H1 (cell line): ENCODE data around the gene VNN1. TPM values are rescaled to one million over a fixed set of nuclear protein-coding genes. Genes with fewer than 3 reads are reported as not detected.

Source experiments
- CTCF ChIA-PET: fragments of 300-600 bp; sonication (Branson Sonifier 250); formaldehyde crosslinking; loops from one replicate; lab custom pipeline; 2021; ENCODE audit not compliant: partially characterized antibody; lab: Charles Lee
- POLR2A ChIA-PET: fragments of 300-600 bp; sonication (Branson Sonifier 250); formaldehyde crosslinking; loops from one replicate; lab custom pipeline; 2021; ENCODE audit warnings: inconsistent platforms; ENCODE audit not compliant: partially characterized antibody; lab: Charles Lee
- DNase-seq, 2 experiments: peaks; one replicate each; pipeline versions ENCODE4 v3.0.0 to v3.0.0-alpha.2; 2010 to 2022; ENCODE audit warnings: low spot score in 2 of 2, low read depth in 1 of 2, mixed read lengths in 1 of 2
- FAIRE-seq: peaks from 2 replicates; lab custom pipeline; 2011; peaks lifted over from hg19 to GRCh38; lab: Jason Lieb, UNC
- H2AFZ ChIP-seq: 2 replicates; pipeline ENCODE4 v1.8.1; 2012; ENCODE audit warnings: low read length, inconsistent platforms
- H2AK5ac ChIP-seq: 2 replicates; pipeline ENCODE4 v1.6.1; 2013; ENCODE audit warnings: low read depth, low read length
- H2BK120ac ChIP-seq: replicated peaks from 2 replicates; pipeline ENCODE3; 2013; ENCODE audit warnings: low read depth, low read length, inconsistent platforms
- H2BK12ac ChIP-seq: 2 replicates; pipeline ENCODE4 v1.6.1; 2013; ENCODE audit warnings: low read depth, low read length
- H2BK15ac ChIP-seq: 2 replicates; pipeline ENCODE4 v1.6.1; 2013; ENCODE audit warnings: low read length
- H2BK20ac ChIP-seq: 2 replicates; pipeline ENCODE4 v1.6.1; 2013; ENCODE audit warnings: low read length
- H2BK5ac ChIP-seq: 2 replicates; pipeline ENCODE4 v1.6.1; 2013; ENCODE audit warnings: low read depth, low read length
- H3K14ac ChIP-seq: 2 replicates; pipeline ENCODE4 v1.6.1; 2013; ENCODE audit warnings: inconsistent platforms; ENCODE audit not compliant: insufficient read length
- H3K18ac ChIP-seq: 2 replicates; pipeline ENCODE4 v1.6.1; 2013; ENCODE audit warnings: low read length; ENCODE audit errors: extremely low read depth
- H3K23ac ChIP-seq: 2 replicates; pipeline ENCODE4 v1.6.1; 2013; ENCODE audit warnings: inconsistent platforms; ENCODE audit not compliant: insufficient read length
- H3K23me2 ChIP-seq: 2 replicates; pipeline ENCODE4 v1.6.1; 2013; ENCODE audit warnings: low read depth, low read length
- H3K27ac ChIP-seq: 2 replicates; pipeline ENCODE4 v1.6.1; 2011; ENCODE audit warnings: low read depth, low read length, inconsistent platforms
- H3K27me3 ChIP-seq, 4 experiments: replicated peaks in 1 of 4; 1 replicate in 1 of 4; 2 replicates in 3 of 4; pipeline versions ENCODE4 v1.6.1 to v1.8.1; 2011 to 2013; ENCODE audit warnings: low read length in 3 of 4, mild to moderate bottlenecking in 3 of 4, inconsistent platforms in 2 of 4, mixed read lengths in 2 of 4, moderate library complexity in 1 of 4; ENCODE audit not compliant: control insufficient read depth in 3 of 4, insufficient read depth in 3 of 4; ENCODE audit errors: extremely low read depth in 1 of 4
- H3K36me3 ChIP-seq, 4 experiments: 2 replicates each; pipeline versions ENCODE4 v1.6.1 to v1.8.1; 2011 to 2013; ENCODE audit warnings: mild to moderate bottlenecking in 4 of 4, low read length in 3 of 4, moderate library complexity in 2 of 4, control low read depth in 1 of 4, inconsistent platforms in 1 of 4; ENCODE audit not compliant: insufficient read depth in 4 of 4, control insufficient read depth in 2 of 4
- H3K4ac ChIP-seq: replicated peaks from 2 replicates; pipeline ENCODE3; 2013; ENCODE audit warnings: low read length, low read depth, mixed read lengths, inconsistent platforms; ENCODE audit not compliant: insufficient read length
- H3K4me1 ChIP-seq, 4 experiments: replicated peaks in 1 of 4; 1 replicate in 1 of 4; 2 replicates in 3 of 4; pipeline versions ENCODE4 v1.6.1 to v1.8.1; 2011 to 2013; ENCODE audit warnings: low read length in 3 of 4, inconsistent platforms in 2 of 4, mixed read lengths in 1 of 4; ENCODE audit not compliant: insufficient read depth in 4 of 4, control insufficient read depth in 3 of 4
- H3K4me2 ChIP-seq, 2 experiments: 2 replicates each; pipeline versions ENCODE4 v1.6.1 to v1.8.1; 2011 to 2013; ENCODE audit warnings: low read depth in 2 of 2, low read length in 2 of 2, control low read depth in 1 of 2, inconsistent platforms in 1 of 2, mild to moderate bottlenecking in 1 of 2; ENCODE audit not compliant: insufficient read depth in 1 of 2
- H3K4me3 ChIP-seq, 4 experiments: fragments of 200-600, 300-600 bp in 1 of 4; sonication (generic), shearing (Covaris generic), sonication (Bioruptor Twin) in 1 of 4; 2 replicates each; pipeline versions ENCODE4 v1.5.1 to v1.8.1; 2011 to 2016; ENCODE audit warnings: low read length in 4 of 4, low read depth in 3 of 4, control low read depth in 2 of 4, inconsistent platforms in 2 of 4, mild to moderate bottlenecking in 2 of 4, mixed read lengths in 1 of 4, moderate library complexity in 1 of 4; ENCODE audit not compliant: insufficient read depth in 2 of 4; ENCODE audit errors: extremely low read depth in 1 of 4
- H3K56ac ChIP-seq: replicated peaks from 2 replicates; pipeline ENCODE3; 2013; ENCODE audit warnings: low read depth, mild to moderate bottlenecking, mixed read lengths, low read length, inconsistent platforms; ENCODE audit not compliant: insufficient read length
- H3K79me1 ChIP-seq: 2 replicates; pipeline ENCODE4 v1.6.1; 2013; ENCODE audit warnings: low read depth, low read length, control low read depth
- H3K79me2 ChIP-seq, 2 experiments: 2 replicates each; pipeline versions ENCODE4 v1.6.1 to v1.8.1; 2012 to 2013; ENCODE audit warnings: low read length in 2 of 2, mild to moderate bottlenecking in 2 of 2, inconsistent platforms in 1 of 2; ENCODE audit not compliant: insufficient read depth in 2 of 2, control insufficient read depth in 1 of 2
- H3K9ac ChIP-seq, 4 experiments: replicated peaks in 1 of 4; 1 replicate in 1 of 4; 2 replicates in 3 of 4; pipeline versions ENCODE4 v1.6.1 to v1.8.1; 2011 to 2013; ENCODE audit warnings: low read depth in 3 of 4, low read length in 3 of 4, control low read depth in 2 of 4, mild to moderate bottlenecking in 2 of 4, moderate library complexity in 2 of 4, inconsistent platforms in 1 of 4; ENCODE audit errors: extremely low read depth in 1 of 4
- H3K9me3 ChIP-seq, 2 experiments: 2 replicates each; pipeline versions ENCODE4 v1.6.1 to v1.8.1; 2012 to 2013; ENCODE audit warnings: mild to moderate bottlenecking in 2 of 2, moderate library complexity in 2 of 2, control low read depth in 1 of 2, inconsistent platforms in 1 of 2, low read depth in 1 of 2, low read length in 1 of 2, mixed read lengths in 1 of 2; ENCODE audit not compliant: insufficient read depth in 2 of 2
- H4K20me1 ChIP-seq, 2 experiments: replicated peaks in 1 of 2; 2 replicates each; pipeline versions ENCODE3 to v1.8.1; 2011 to 2013; ENCODE audit warnings: inconsistent platforms in 2 of 2, low read length in 2 of 2, mild to moderate bottlenecking in 1 of 2; ENCODE audit not compliant: insufficient read depth in 2 of 2, control insufficient read depth in 1 of 2
- H4K5ac ChIP-seq: 2 replicates; pipeline ENCODE4 v1.6.1; 2013; ENCODE audit warnings: low read length, low read depth, mixed read lengths, inconsistent platforms; ENCODE audit not compliant: insufficient read length
- H4K8ac ChIP-seq: 2 replicates; pipeline ENCODE4 v1.8.0; 2013; ENCODE audit warnings: mild to moderate bottlenecking, moderate library complexity, low read length, inconsistent platforms; ENCODE audit not compliant: insufficient read depth; ENCODE audit errors: extremely low read depth
- H4K91ac ChIP-seq: replicated peaks from 2 replicates; pipeline ENCODE3; 2013; ENCODE audit warnings: low read length, mixed read lengths, inconsistent platforms; ENCODE audit not compliant: insufficient read length
- BACH1 ChIP-seq: IDR thresholded peaks from 2 replicates; pipeline ENCODE4 v1.6.1; 2012; ENCODE audit warnings: low read length, improper control_type of control experiment
- CBX8 ChIP-seq: fragments of 300-800, 300-1000 bp; sonication (generic); IDR thresholded peaks from 2 replicates; pipeline ENCODE4 v1.7.1; 2016; ENCODE audit warnings: low read depth, low read length, borderline replicate concordance
- EGR1 ChIP-seq: IDR thresholded peaks from 2 replicates; pipeline ENCODE4 v1.6.1; 2011; ENCODE audit warnings: low read depth, low read length, borderline replicate concordance
- JUND ChIP-seq: IDR thresholded peaks from 2 replicates; pipeline ENCODE4 v1.6.1; 2011; ENCODE audit warnings: mild to moderate bottlenecking, improper control_type of control experiment, low read length
- KDM1A ChIP-seq: fragments of 200-600, 300-600 bp; sonication (generic); IDR thresholded peaks from 2 replicates; pipeline ENCODE4 v1.7.1; 2016; ENCODE audit warnings: mild to moderate bottlenecking, low read length, borderline replicate concordance
- MAFK ChIP-seq: IDR thresholded peaks from 2 replicates; pipeline ENCODE4 v1.6.1; 2012; ENCODE audit warnings: low read depth, mild to moderate bottlenecking, improper control_type of control experiment, low read length
- SAP30 ChIP-seq: fragments of 300-600 bp; sonication (generic); IDR thresholded peaks from 2 replicates; pipeline ENCODE4 v1.7.1; 2012; ENCODE audit warnings: low read length, moderate library complexity, mild to moderate bottlenecking, inconsistent platforms; ENCODE audit not compliant: insufficient read depth, insufficient replicate concordance
- SIX5 ChIP-seq: IDR thresholded peaks from 2 replicates; pipeline ENCODE4 v1.6.1; 2011; ENCODE audit warnings: mild to moderate bottlenecking, low read depth, low read length
- SP4 ChIP-seq: IDR thresholded peaks from 2 replicates; pipeline ENCODE4 v1.6.1; 2012; ENCODE audit warnings: low read length, inconsistent platforms
- SUZ12 ChIP-seq: fragments of 200-600 bp; sonication (generic); IDR thresholded peaks from 2 replicates; pipeline ENCODE4 v1.6.1; 2012; ENCODE audit warnings: mild to moderate bottlenecking, inconsistent platforms, low read length, moderate library complexity, mixed read lengths
- WGBS, 2 experiments: shearing (Covaris generic) in 1 of 2; methylation state at CpG; one replicate each; pipeline versions ENCODE4 v1.1.6 to v1.1.7; 2013 to 2015; ENCODE audit warnings: low lambda C conversion rate in 2 of 2, mixed read lengths in 2 of 2, inconsistent platforms in 1 of 2, low coverage in 1 of 2, missing lambda C conversion rate in 1 of 2; ENCODE audit not compliant: insufficient replicate concordance in 2 of 2, insufficient coverage in 1 of 2, insufficient read length in 1 of 2; ENCODE audit errors: extremely low coverage in 1 of 2, missing lambda C conversion rate in 1 of 2; 5-methylcytosine and 5-hydroxymethylcytosine counted together
- polyA plus RNA-seq, 7 experiments: library from polyadenylated mRNA; depleted of rRNA in 3 of 7; stranded (reverse) in 5 of 7; unstranded in 2 of 7; fragments of >200 nt in 5 of 7; fragments of 200-250 nt in 2 of 7; gene quantifications; 1 replicate in 5 of 7; 2 replicates in 1 of 7; 4 replicates in 1 of 7; pipeline versions ENCODE4 v1.2.1 to v1.2.3, GENCODE V29; 2011 to 2013; ENCODE audit warnings: missing spikeins in 2 of 7, mixed read lengths in 2 of 7
- total RNA-seq: library from RNA; stranded (reverse); fragmentation: NEBNext Ultra II Directional; extraction: Animal tissue kit (Norgen Biotek cat#: 25700); gene quantifications from 2 replicates; pipeline ENCODE4 v1.2.1, GENCODE V29; 2021
- TF ChIP-seq, protein P1 (sequence below), 3 experiments: IDR thresholded peaks; 1 replicate in 2 of 3; 2 replicates in 1 of 3; pipeline versions ENCODE4 v1.5.1 to v1.6.1; 2011; ENCODE audit warnings: low read length in 3 of 3, mild to moderate bottlenecking in 3 of 3, inconsistent platforms in 2 of 3, low read depth in 1 of 3, moderate library complexity in 1 of 3; ENCODE audit not compliant: insufficient read depth in 1 of 3; ENCODE audit errors: control extremely low read depth in 1 of 3

VNN1 gene
- total and polyA plus RNA-seq, 2 of the 8 experiments (the other 6 are each of a cell fraction or from before 2014, with no cell fraction given), result not detected

DNA sequence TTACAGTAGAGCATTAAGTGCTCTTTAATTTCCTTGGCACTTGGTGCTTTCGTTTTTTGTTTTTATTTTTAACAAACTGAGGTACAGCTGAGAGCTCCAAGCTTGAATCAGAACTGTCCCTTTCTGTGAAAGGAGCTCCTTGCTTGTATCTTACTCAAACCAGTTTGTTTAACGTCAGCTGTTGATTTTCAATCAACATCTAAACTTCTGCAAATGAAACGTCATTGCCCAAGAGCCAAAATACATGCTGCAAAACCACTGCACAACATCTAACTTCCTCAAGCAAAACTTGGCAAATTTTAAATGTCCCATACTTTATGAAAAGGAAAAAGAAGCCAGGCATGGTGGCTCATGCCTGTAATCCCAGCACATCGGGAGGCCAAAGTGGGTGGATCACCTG, 28.6 kb upstream of the VNN1 start:
- Histone ChIP-seq H3K36me3 (no peaks in the 10 kb centered on the region), H3K4me2 (no peak overlapping the region), H2AK5ac (no peak overlapping the region), H3K4me1 (no peaks in the 10 kb centered on the region), H2BK20ac (no peak overlapping the region), H3K23me2 (no peaks in the 10 kb centered on the region), H2BK120ac (no peak overlapping the region), H2AFZ (no peak overlapping the region), H4K8ac (no peak overlapping the region), H3K23ac (no peak overlapping the region), H3K4me3 (no peak overlapping the region), H3K9ac (no peak overlapping the region), H3K27ac (no peak overlapping the region), H2BK15ac (no peak overlapping the region), H3K18ac (no peak overlapping the region), H2BK5ac (no peak overlapping the region), H3K79me2 (no peaks in the 10 kb centered on the region), H4K91ac (no peak overlapping the region), H3K14ac (no peak overlapping the region), H4K20me1 (no peaks in the 10 kb centered on the region), H3K79me1 (no peaks in the 10 kb centered on the region), H3K27me3 (no peaks in the 10 kb centered on the region), H3K56ac (no peak overlapping the region), H2BK12ac (no peak overlapping the region), H4K5ac (no peak overlapping the region), H3K4ac (no peak overlapping the region), H3K9me3 (no peaks in the 10 kb centered on the region)
- FAIRE-seq (no peak), DNase-seq (no peak)
- ChIA-PET POLR2A (no interaction called here), CTCF (interaction anchor here (1.1 to 2.8 kb wide), 2 partner anchors 14 to 350 kb away, joined by 3 to 15 read pairs; no protein-coding TSS in a partner anchor)
- TF ChIP-seq SAP30 (no peak), EGR1 (no peak), SP4 (no peak), BACH1 (no peak), SUZ12 (no peak), JUND (no peak), CBX8 (no peak), SIX5 (no peak), KDM1A (no peak), MAFK (no peak)
- TF ChIP-seq, protein P1, sequence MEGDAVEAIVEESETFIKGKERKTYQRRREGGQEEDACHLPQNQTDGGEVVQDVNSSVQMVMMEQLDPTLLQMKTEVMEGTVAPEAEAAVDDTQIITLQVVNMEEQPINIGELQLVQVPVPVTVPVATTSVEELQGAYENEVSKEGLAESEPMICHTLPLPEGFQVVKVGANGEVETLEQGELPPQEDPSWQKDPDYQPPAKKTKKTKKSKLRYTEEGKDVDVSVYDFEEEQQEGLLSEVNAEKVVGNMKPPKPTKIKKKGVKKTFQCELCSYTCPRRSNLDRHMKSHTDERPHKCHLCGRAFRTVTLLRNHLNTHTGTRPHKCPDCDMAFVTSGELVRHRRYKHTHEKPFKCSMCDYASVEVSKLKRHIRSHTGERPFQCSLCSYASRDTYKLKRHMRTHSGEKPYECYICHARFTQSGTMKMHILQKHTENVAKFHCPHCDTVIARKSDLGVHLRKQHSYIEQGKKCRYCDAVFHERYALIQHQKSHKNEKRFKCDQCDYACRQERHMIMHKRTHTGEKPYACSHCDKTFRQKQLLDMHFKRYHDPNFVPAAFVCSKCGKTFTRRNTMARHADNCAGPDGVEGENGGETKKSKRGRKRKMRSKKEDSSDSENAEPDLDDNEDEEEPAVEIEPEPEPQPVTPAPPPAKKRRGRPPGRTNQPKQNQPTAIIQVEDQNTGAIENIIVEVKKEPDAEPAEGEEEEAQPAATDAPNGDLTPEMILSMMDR (IDR thresholded peaks at IDR 0.05; ENCODE audit: control extremely low read depth in 1 of 3, insufficient read depth in 1 of 3, low read depth in 1 of 3, low read length in 3 of 3), result no peak
- 89% methylated on average over 3 of the region's 4 CpGs; no CpG with 5 or more reads in 1 of the 2 experiments for WGBS, 2 experiments
